Thoracic aorta (tissue), 2 donors: ENCODE data around the gene OLIG3. TPM values are rescaled to one million over a fixed set of nuclear protein-coding genes. Genes with fewer than 3 reads are reported as not detected.

Source experiments
- ATAC-seq: fragments of 150-250 bp; one replicate; pipeline ENCODE4 v1.8.0; 2017; ENCODE audit warnings: low read depth; ENCODE audit not compliant: insufficient number of reproducible peaks, low FRiP score
- DNase-seq: peaks from one replicate; pipeline ENCODE4 v3.0.0-alpha.2; 2020; ENCODE audit warnings: low spot score
- H3K27ac ChIP-seq, 2 donors: fragments of 200-600 bp; sonication (generic); 1 replicate in 1 of 2; 2 replicates in 1 of 2; pipeline ENCODE4 v1.5.1; 2016; ENCODE audit warnings: mild to moderate bottlenecking in 2 of 2, moderate library complexity in 2 of 2
- H3K27me3 ChIP-seq: fragments of 200-600 bp; sonication (generic); replicated peaks from 2 replicates; pipeline ENCODE4 v1.6.0; 2016; ENCODE audit warnings: mild to moderate bottlenecking; ENCODE audit not compliant: insufficient read depth
- H3K36me3 ChIP-seq: fragments of 200-600 bp; sonication (generic); one replicate; pipeline ENCODE4 v1.5.1; 2016
- H3K4me1 ChIP-seq, 2 donors: fragments of 200-600 bp; sonication (generic); 1 replicate in 1 of 2; 2 replicates in 1 of 2; pipeline versions ENCODE4 v1.5.1 to v1.6.0; 2016; ENCODE audit warnings: low read depth in 2 of 2, mild to moderate bottlenecking in 1 of 2; ENCODE audit not compliant: control insufficient read depth in 1 of 2
- H3K4me3 ChIP-seq: fragments of 200-600 bp; sonication (generic); 2 replicates; pipeline ENCODE4 v1.5.1; 2016; ENCODE audit warnings: mild to moderate bottlenecking
- H3K9me3 ChIP-seq: fragments of 200-600 bp; sonication (generic); 2 replicates; pipeline ENCODE4 v1.5.1; 2016
- CTCF ChIP-seq: fragments of 200-600 bp; sonication (generic); IDR thresholded peaks from one replicate; pipeline ENCODE4 v1.5.1; 2019; ENCODE audit warnings: antibody characterized with exemption
- total RNA-seq, 2 donors: library from RNA; depleted of rRNA; stranded (reverse); fragments of >200 nt; gene quantifications; one replicate each; pipeline versions ENCODE4 v1.1.0 to v1.2.3, GENCODE V29; 2016

The OLIG3 gene
- total RNA-seq, 2 donors from 2014 or later: not detected

- no peak for DNase-seq
- Histone ChIP-seq H3K4me3 (peak overlapping the region; percentile 35), H3K27me3 (peaks cover 26% of the 10 kb centered on the region), H3K27ac (no peak overlapping the region), H3K9me3 (no peaks in the 10 kb centered on the region), H3K4me1 (peaks cover 0 to 37% of the 10 kb centered on the region in 2 donors), H3K36me3 (no peaks in the 10 kb centered on the region)
- TF ChIP-seq CTCF: no peak
- no peak for ATAC-seq
Measured at GRCh38 chr6:137498481-137499190, 4.4 kb upstream of the OLIG3 start.

- H3K4me1 ChIP-seq: peaks cover 0 to 45% of the 10 kb centered on the region in 2 donors
- peak overlapping the region; percentile 35 for H3K4me3 ChIP-seq
- H3K27ac ChIP-seq: no peak overlapping the region
- no peak for TF ChIP-seq CTCF
- no peak for ATAC-seq
- H3K9me3 ChIP-seq: no peaks in the 10 kb centered on the region
- H3K36me3 ChIP-seq: no peaks in the 10 kb centered on the region
- no peak for DNase-seq
- peaks cover 31% of the 10 kb centered on the region for H3K27me3 ChIP-seq
Measured at GRCh38 chr6:137497721-137498463, 3.7 kb upstream of the OLIG3 start.

- Histone ChIP-seq H3K9me3 (no peaks in the 10 kb centered on the region), H3K27me3 (peaks cover 39% of the 10 kb centered on the region), H3K36me3 (no peaks in the 10 kb centered on the region), H3K4me1 (peaks cover 0 to 47% of the 10 kb centered on the region in 2 donors), H3K27ac (no peak overlapping the region), H3K4me3 (peak overlapping the region; percentile 35)
- no peak for TF ChIP-seq CTCF
- DNase-seq (no peak), ATAC-seq (no peak)
Measured at GRCh38 chr6:137496909-137497720, 2.9 kb upstream of the OLIG3 start.

GRCh38 chr6:137496368-137496767 is 2.2 kb upstream of the OLIG3 start:
- H3K36me3 ChIP-seq: no peaks in the 10 kb centered on the region
- TF ChIP-seq CTCF: no peak
- peaks cover 0 to 47% of the 10 kb centered on the region in 2 donors for H3K4me1 ChIP-seq
- peaks cover 40% of the 10 kb centered on the region for H3K27me3 ChIP-seq
- no peak overlapping the region for H3K27ac ChIP-seq
- no peak overlapping the region for H3K4me3 ChIP-seq
- H3K9me3 ChIP-seq: no peaks in the 10 kb centered on the region
- ATAC-seq (no peak), DNase-seq (no peak)
